Gastroesophageal sphincter (tissue), 4 donors: ENCODE data around the gene PEA15. TPM values are rescaled to one million over a fixed set of nuclear protein-coding genes. Genes with fewer than 3 reads are reported as not detected.

Source experiments
- ATAC-seq: fragments of 150-250 bp; one replicate; pipeline ENCODE4 v1.9.1; 2016; ENCODE audit warnings: mild to moderate bottlenecking, moderate library complexity
- H3K27ac ChIP-seq, 4 donors: fragments of 200-600 bp; sonication (generic) in 3 of 4; 1 replicate in 3 of 4; 2 replicates in 1 of 4; pipeline ENCODE4 v1.5.1; 2016 to 2019
- H3K27me3 ChIP-seq: fragments of 200-600 bp; sonication (generic); one replicate; pipeline ENCODE4 v1.5.1; 2019
- H3K36me3 ChIP-seq, 2 donors: fragments of 200-600 bp; sonication (generic); one replicate each; pipeline ENCODE4 v1.5.1; 2019; ENCODE audit warnings: control low read depth in 1 of 2
- H3K4me1 ChIP-seq, 3 donors: fragments of 200-600 bp; sonication (generic); 1 replicate in 2 of 3; 2 replicates in 1 of 3; pipeline ENCODE4 v1.5.1; 2016 to 2019; ENCODE audit warnings: control low read depth in 2 of 3
- H3K4me3 ChIP-seq, 2 donors: fragments of 200-600 bp; sonication (generic); one replicate each; pipeline ENCODE4 v1.5.1; 2019; ENCODE audit warnings: mild to moderate bottlenecking in 1 of 2, moderate library complexity in 1 of 2
- H3K9me3 ChIP-seq, 3 donors: fragments of 200-600 bp; sonication (generic); one replicate each; pipeline ENCODE4 v1.5.1; 2017 to 2019; ENCODE audit warnings: control low read depth in 2 of 3
- EP300 ChIP-seq: sonication (generic); formaldehyde crosslinking; IDR thresholded peaks from one replicate; pipeline ENCODE4 v1.6.1; 2017; ENCODE audit warnings: antibody characterized with exemption, mild to moderate bottlenecking
- POLR2A ChIP-seq, 2 donors: fragments of 450-650 bp; IDR thresholded peaks; one replicate each; pipeline ENCODE4 v1.6.1; 2017; ENCODE audit warnings: antibody characterized with exemption in 2 of 2, mild to moderate bottlenecking in 2 of 2, moderate library complexity in 1 of 2
- POLR2AphosphoS5 ChIP-seq: sonication (generic); formaldehyde crosslinking; IDR thresholded peaks from one replicate; pipeline ENCODE4 v1.6.1; 2017; ENCODE audit warnings: antibody characterized with exemption
- WGBS, 2 donors: methylation state at CpG; one replicate each; pipeline ENCODE4 v1.1.5; 2018; ENCODE audit warnings: low coverage in 1 of 2; 5-methylcytosine and 5-hydroxymethylcytosine counted together
- total RNA-seq, 4 donors: library from RNA; depleted of rRNA; stranded (reverse); fragments of >200 nt; gene quantifications; one replicate each; pipeline ENCODE4 v1.1.0, GENCODE V29; 2016
- TF ChIP-seq, protein P1 (sequence below), 4 experiments: fragments of 200-600 bp in 2 of 4; fragments of 450-650 bp in 2 of 4; sonication (generic) in 1 of 4; IDR thresholded peaks; one replicate each; pipeline ENCODE4 v1.5.1; 2017 to 2019; ENCODE audit warnings: antibody characterized with exemption in 4 of 4, mild to moderate bottlenecking in 2 of 4, moderate library complexity in 2 of 4

PEA15 gene
- total RNA-seq, 4 donors from 2014 or later: 94.6 to 325 (median 164) TPM

DNA sequence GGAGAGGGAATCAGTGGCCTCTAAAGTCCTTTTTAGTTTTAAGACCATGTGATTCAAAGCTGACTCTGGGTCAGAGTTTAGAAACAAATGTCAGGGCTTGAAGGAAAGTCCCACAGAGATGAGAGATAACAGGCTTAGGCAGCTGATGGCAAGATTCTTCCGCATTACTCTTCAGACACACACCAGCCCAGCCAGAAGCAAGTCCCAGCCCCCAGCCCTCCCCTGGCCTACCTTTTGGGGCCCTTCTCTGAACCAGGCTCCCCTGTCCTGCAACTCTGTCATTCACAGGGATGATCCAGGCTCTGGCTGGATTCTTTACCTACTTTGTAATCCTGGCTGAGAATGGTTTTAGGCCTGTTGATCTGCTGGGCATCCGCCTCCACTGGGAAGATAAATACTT is 28.0 kb upstream of the PEA15 start:
- 43 to 80% methylated on average over 1 of the region's 2 CpGs for WGBS, 2 donors
- no peaks in the 10 kb centered on the region for H3K27me3 ChIP-seq
- no peak overlapping the region for H3K27ac ChIP-seq
- no peak for ATAC-seq
- H3K9me3 ChIP-seq: no peaks in the 10 kb centered on the region
- no peaks in the 10 kb centered on the region for H3K36me3 ChIP-seq
- H3K4me3 ChIP-seq: no peak overlapping the region
- TF ChIP-seq POLR2A (IDR thresholded peaks at IDR 0.05): no peak
- TF ChIP-seq POLR2AphosphoS5: no peak
- TF ChIP-seq, protein P1, sequence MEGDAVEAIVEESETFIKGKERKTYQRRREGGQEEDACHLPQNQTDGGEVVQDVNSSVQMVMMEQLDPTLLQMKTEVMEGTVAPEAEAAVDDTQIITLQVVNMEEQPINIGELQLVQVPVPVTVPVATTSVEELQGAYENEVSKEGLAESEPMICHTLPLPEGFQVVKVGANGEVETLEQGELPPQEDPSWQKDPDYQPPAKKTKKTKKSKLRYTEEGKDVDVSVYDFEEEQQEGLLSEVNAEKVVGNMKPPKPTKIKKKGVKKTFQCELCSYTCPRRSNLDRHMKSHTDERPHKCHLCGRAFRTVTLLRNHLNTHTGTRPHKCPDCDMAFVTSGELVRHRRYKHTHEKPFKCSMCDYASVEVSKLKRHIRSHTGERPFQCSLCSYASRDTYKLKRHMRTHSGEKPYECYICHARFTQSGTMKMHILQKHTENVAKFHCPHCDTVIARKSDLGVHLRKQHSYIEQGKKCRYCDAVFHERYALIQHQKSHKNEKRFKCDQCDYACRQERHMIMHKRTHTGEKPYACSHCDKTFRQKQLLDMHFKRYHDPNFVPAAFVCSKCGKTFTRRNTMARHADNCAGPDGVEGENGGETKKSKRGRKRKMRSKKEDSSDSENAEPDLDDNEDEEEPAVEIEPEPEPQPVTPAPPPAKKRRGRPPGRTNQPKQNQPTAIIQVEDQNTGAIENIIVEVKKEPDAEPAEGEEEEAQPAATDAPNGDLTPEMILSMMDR (IDR thresholded peaks at IDR 0.05): no peak
- TF ChIP-seq EP300: no peak
- no peaks in the 10 kb centered on the region for H3K4me1 ChIP-seq

DNA sequence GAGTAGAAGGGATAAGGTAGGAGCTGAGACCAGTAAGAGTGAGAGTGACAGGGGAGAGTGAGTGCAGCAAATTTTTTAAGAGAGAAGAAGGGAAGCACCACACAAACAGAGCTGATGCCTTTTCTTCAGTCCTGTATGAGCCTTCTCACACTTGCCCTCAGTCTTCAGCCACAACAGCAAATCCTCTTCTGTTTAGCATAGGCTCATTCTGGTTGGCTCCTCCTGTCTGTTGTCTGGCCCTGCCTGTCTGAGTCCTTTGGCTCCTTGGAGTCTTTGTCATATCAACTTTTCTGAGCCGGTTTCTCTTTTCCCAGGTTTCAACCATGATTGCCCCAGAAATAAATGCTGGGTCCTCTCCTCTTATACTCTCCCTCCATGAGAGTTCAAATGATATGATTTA is 27.5 kb upstream of the PEA15 start:
- TF ChIP-seq POLR2A (IDR thresholded peaks at IDR 0.05): no peak
- no peak for TF ChIP-seq POLR2AphosphoS5
- TF ChIP-seq EP300: no peak
- TF ChIP-seq, protein P1 (IDR thresholded peaks at IDR 0.05): no peak
- whole genome bisulfite sequencing, 2 donors: 70% methylated on average over 1 of the region's 1 CpG; no CpG with 5 or more reads in 1 of the 2 donors
- Histone ChIP-seq H3K9me3 (no peaks in the 10 kb centered on the region), H3K27me3 (no peaks in the 10 kb centered on the region), H3K27ac (no peak overlapping the region), H3K36me3 (no peaks in the 10 kb centered on the region), H3K4me1 (no peaks in the 10 kb centered on the region), H3K4me3 (no peak overlapping the region)
- ATAC-seq: no peak

DNA sequence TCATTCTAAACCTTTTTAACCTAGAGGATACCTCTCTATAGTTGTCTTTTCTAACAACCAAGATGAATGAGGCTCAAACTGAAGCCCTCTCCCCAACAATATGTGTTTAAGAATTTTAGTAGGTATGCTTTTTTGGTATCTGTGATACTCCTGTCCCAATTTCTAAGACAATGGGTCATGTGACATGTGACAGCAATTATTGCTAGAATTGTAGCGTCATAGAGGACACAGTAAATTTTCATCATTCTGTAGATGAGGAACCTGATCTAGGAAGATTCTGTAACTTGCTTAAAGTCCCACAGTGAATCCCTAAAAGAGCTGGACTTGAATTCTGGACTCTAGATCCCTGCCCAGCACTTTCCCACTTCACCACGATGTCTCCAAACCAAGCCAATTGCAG is 26.5 kb upstream of the PEA15 start:
- WGBS, 2 donors: 89 to 93% methylated on average over 2 of the region's 2 CpGs
- Histone ChIP-seq H3K27ac (no peak overlapping the region), H3K36me3 (no peaks in the 10 kb centered on the region), H3K4me1 (no peaks in the 10 kb centered on the region), H3K4me3 (no peak overlapping the region), H3K9me3 (no peaks in the 10 kb centered on the region), H3K27me3 (no peaks in the 10 kb centered on the region)
- no peak for ATAC-seq
- TF ChIP-seq POLR2A (IDR thresholded peaks at IDR 0.05) (no peak), POLR2AphosphoS5 (no peak), EP300 (no peak)
- TF ChIP-seq, protein P1 (IDR thresholded peaks at IDR 0.05): no peak

DNA sequence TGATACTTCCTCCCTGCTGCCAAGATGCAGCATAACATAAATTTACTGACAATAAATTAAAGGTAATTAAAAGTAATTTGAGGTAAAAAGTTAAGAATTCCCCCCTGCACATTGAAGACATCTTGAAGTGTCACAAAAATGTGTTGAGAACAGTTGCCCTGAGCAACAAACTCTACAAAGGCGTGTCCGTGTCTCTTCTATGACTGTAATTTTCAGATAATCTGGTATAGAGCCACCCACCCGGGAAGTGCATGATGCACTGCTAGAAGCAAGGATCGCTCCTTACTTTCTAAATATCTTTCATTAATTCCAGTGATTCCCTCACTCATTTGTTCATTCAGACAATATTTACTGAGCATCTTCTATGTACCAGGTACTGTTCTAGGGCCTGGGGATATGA is 25.8 kb upstream of the PEA15 start:
- Histone ChIP-seq H3K27me3 (no peaks in the 10 kb centered on the region), H3K9me3 (no peaks in the 10 kb centered on the region), H3K36me3 (no peaks in the 10 kb centered on the region), H3K4me3 (no peak overlapping the region), H3K4me1 (no peaks in the 10 kb centered on the region), H3K27ac (no peak overlapping the region)
- TF ChIP-seq POLR2AphosphoS5 (no peak), EP300 (no peak), POLR2A (IDR thresholded peaks at IDR 0.05) (no peak)
- TF ChIP-seq, protein P1 (IDR thresholded peaks at IDR 0.05): no peak
- no peak for ATAC-seq
- 85 to 94% methylated on average over 4 of the region's 4 CpGs for WGBS, 2 donors

DNA sequence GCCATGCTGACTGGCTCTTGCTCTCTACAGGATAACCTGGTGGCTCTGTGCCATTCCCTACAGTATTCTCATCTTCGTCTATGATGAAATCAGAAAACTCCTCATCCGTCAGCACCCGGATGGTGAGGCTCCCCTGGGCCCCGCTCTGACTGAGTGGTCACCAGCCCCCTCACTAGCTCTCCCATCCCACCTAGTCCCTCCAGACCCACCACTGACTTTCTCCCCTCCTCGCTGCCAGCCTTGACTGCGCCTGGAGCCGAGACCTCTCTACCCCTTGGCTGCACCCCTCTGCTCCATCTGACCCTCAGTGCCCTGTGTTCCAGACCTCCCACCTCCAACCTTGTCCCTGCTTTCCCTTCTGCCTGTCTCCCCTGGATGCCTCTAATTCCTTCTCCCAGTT is 18.9 kb upstream of the PEA15 start:
- no peaks in the 10 kb centered on the region for H3K36me3 ChIP-seq
- no peak overlapping the region for H3K27ac ChIP-seq
- ATAC-seq: no peak
- H3K27me3 ChIP-seq: no peaks in the 10 kb centered on the region
- H3K9me3 ChIP-seq: no peaks in the 10 kb centered on the region
- peaks cover 0 to 21% (median 8%) of the 10 kb centered on the region in 3 donors for H3K4me1 ChIP-seq
- no peak overlapping the region for H3K4me3 ChIP-seq
- WGBS, 2 donors: 88 to 100% methylated on average over 1 to 7 of the region's 7 CpGs
- TF ChIP-seq, protein P1 (IDR thresholded peaks at IDR 0.05): no peak
- TF ChIP-seq POLR2AphosphoS5 (no peak), POLR2A (IDR thresholded peaks at IDR 0.05) (no peak), EP300 (no peak)
